GM11168 (cell line): ENCODE data around the gene ASPM.
"Not testable (repeated sequence)": the region's sequence is repeated elsewhere in the genome, so short reads cannot be mapped to it uniquely, and the experiment has no call there.

Experiments used
- in situ Hi-C: fragments of 300-500 bp; cut with MboI; formaldehyde crosslinking; loops from one replicate; pipeline ENCODE4 v1.12.0; 2022; ENCODE audit warnings: low sequenced_read_pairs; ENCODE audit not compliant: unreplicated experiment

Gene ASPM

GRCh38 chr1:197149340-197149739, 2.9 kb upstream of the ASPM start:
- in situ Hi-C loops, result no loop called here

- in situ Hi-C loops, result no loop called here
Measured at GRCh38 chr1:197145446-197146024, 934 bp downstream of the ASPM start.

- in situ Hi-C loops, result no loop called here
Measured at GRCh38 chr1:197144570-197145325, 1.7 kb downstream of the ASPM start.

- in situ Hi-C loops, result no loop called here
Measured at GRCh38 chr1:197143276-197143675, 3.2 kb downstream of the ASPM start.

DNA sequence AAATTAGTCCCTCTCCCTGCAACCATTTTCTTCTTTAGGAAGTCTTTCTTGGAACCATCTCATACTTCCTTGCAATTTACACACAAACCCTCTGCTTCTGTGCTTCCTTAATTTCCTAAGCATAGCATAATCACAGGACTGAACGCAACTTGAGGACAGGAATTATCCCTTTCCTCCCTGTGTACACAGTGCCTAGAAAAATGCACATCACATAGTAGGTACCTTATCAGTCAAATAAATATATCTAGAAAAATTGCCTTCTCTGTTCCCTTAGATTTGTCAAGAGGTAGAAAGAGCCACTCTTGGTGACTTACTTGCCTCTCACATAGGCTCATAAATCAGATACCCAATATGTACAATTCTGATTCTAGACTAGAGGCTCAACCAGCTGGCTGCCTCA, 4.9 kb downstream of the ASPM start:
- in situ Hi-C loops, result no loop called here

GRCh38 chr1:197140121-197140520, 6.3 kb downstream of the ASPM start:
- in situ Hi-C loops, result no loop called here

GRCh38 chr1:197139169-197139568, 7.3 kb downstream of the ASPM start:
- in situ Hi-C loops, result no loop called here

- in situ Hi-C loops, result no loop called here
Measured at GRCh38 chr1:197137322-197137721, 9.1 kb downstream of the ASPM start.

DNA sequence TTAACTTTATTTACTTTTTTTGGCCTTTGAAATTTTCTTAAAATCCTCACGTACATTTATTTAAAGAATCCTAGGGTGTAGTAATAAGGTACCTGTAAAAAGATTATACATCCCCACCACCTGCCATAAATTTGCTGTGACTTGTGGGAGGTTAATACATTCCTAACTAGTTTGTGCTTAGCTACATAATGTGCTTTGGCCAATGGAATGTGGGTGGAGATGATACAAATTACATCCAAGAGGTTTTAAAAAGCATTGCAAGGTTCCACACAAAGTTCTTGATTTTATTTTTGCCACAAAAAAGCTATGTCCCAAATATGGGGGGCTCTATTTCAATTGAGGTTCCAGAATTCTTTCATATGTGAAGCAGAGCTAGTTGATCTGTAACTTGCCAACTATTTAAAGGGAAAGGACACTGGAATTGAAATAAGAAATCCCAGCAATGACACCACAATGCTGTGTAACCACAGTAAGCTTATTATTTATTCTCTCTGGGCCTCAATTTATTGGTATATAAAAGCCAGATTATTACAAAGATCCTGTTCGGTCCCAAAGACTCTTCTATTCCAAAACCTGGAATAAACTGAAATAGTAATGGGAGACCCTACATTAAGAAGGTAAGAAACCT, 15.7 kb downstream of the ASPM start:
- in situ Hi-C loops, result no loop called here

- in situ Hi-C loops, result no loop called here
Measured at GRCh38 chr1:197129698-197130097, 16.8 kb downstream of the ASPM start.

- in situ Hi-C loops, result no loop called here
Measured at GRCh38 chr1:197127246-197127912, 19.1 kb downstream of the ASPM start.

GRCh38 chr1:197126691-197127090, 19.8 kb downstream of the ASPM start:
- in situ Hi-C loops, result no loop called here

DNA sequence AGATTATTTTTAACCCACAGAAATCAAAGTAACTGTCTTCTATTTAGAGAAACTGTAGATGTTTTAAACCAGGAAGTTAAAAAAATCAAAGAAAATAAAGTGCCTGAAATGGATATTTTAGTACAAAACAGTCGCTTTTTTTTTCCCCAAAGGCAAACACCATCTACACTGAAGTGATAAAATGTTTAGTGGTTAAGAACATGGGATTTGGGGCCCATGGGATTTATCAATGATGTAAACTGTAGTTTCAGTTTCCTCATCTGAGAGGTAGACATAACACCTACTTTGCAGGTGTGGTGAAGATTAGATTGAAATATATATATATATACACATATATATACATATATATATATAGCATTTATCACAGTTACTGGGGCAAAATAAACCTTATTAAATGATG, 22.1 kb downstream of the ASPM start:
- in situ Hi-C loops, result no loop called here

DNA sequence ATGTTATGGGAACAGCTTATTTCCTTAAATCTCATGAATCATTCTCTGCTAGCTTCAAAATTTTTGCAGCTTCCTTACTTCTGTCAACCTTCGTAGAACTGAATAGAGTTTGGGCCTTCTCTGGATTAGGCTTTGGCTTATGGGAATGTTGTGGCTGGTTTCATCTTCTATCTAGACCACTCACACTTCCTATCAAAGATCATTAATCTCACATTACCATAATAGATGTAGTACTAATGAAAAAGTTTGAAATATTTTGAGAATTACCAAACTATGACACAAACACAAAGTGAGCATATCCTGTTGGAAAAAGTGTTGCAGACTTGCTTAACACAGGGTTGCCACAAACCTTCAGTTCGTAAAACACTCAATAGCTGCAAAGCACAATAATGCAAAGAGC, 30.3 kb downstream of the ASPM start:
- in situ Hi-C loops, result no loop called here

DNA sequence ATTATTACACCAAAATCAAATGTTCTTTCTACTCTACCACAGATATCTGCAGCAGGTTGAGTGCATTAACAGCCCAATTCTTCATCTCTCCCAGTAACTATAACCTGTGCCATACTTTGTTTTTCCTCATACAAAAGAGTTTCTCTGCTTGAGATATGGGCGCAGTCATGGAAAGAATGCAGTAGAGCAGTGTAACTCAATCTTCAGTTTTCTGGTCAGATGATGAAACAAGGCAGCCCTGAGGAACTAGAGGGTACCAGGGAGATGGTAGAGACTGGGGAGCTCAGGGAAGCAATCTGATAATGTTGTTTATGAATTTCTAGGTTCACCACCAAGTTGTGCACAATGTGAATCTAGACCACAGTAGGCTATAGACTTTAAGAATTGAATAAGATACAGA, 39.6 kb downstream of the ASPM start:
- in situ Hi-C loops, result no loop called here

DNA sequence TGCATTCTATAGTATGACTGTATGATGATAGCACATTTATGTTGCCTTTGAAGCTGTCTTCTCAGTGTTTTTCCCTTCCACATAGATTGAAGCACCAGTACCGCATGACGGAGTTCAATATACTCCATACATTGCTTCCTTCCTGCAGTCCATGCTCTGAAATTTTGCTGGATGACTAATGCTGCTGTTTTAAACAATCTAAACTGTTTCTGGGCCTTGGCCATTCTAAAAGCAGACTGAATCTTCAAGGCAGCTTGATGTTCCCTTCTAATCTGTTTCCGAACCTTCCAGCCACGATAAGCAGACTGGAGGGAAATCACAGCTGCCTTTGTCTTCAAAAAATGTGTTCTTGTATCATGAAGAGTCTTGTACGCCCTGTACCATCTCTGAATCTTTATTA, 43.2 kb downstream of the ASPM start:
- in situ Hi-C loops, result no loop called here

GRCh38 chr1:197101978-197102377, 44.5 kb downstream of the ASPM start:
- in situ Hi-C loops, result no loop called here

- in situ Hi-C loops, result no loop called here
Measured at GRCh38 chr1:197100677-197101076, 45.8 kb downstream of the ASPM start.

GRCh38 chr1:197099444-197099843, 47.0 kb downstream of the ASPM start:
- in situ Hi-C loops, result no loop called here

DNA sequence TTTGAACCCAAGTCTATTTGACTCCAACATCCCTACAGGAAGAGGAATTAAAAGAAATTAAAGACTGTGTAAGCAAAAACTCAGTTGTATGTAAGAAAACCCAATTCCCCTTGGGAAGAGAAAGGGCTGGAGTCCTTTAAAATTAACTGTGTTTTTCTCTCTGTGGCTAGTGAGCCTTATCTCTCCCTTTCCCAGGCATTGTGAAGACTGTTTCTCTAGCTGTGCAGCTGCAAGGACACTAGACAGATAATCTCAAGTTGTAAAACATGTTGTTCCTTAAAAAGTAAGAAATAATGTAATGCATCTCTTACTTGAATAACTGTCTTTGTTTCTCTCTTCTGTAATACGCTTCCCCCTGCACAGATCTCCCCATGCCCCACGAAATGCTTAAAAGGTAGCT, 49.5 kb downstream of the ASPM start:
- in situ Hi-C loops, result not testable (repeated sequence)

- in situ Hi-C loops, result no loop called here
Measured at GRCh38 chr1:197096137-197096536, 50.3 kb downstream of the ASPM start.
